ENCODE results near the gene SCRN2. TPM values are rescaled to one million over a fixed set of nuclear protein-coding genes. Genes with fewer than 3 reads are reported as not detected.

Gene SCRN2
- total RNA-seq, 2 experiments from 2014 or later = 38.0 to 39.6 TPM

DNA sequence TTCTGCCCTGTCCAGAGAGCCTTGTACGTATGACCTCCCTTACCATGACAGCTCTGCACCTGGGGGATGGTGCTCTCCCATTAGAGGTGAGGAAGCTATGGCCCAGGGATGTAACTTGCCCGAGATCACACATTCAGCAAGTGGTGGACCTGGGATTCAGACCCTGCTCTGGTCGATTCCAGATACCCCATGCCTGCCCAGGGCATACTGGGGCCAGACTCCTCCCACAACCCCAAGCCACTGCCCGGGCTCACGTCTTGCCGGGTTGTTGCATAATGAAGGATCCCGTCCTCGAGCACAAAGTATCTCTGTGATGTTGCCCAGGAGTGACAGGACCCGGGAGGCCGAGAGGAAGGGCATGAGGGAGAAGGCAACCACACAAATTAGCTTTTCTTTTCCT is 21.6 kb downstream of the SCRN2 start:
- peaks cover 14% of the 10 kb centered on the region for H3K36me3 Mint-ChIP-seq
- H3K4me1 Mint-ChIP-seq = peaks cover 15% of the 10 kb centered on the region
- no peaks in the 10 kb centered on the region for H3K9me3 Mint-ChIP-seq
- H3K27ac Mint-ChIP-seq = no peak overlapping the region
- ATAC-seq (ENCODE audit: low read depth) (no peak), DNase-seq (no peak)
- H3K27me3 Mint-ChIP-seq = no peaks in the 10 kb centered on the region
- POLR2A ChIA-PET = no interaction called here
- H3K4me3 Mint-ChIP-seq = no peak overlapping the region

- no peak overlapping the region for H3K27ac Mint-ChIP-seq
- POLR2A ChIA-PET = no interaction called here
- ATAC-seq (ENCODE audit: low read depth) (no peak), DNase-seq (no peak)
- H3K9me3 Mint-ChIP-seq = no peaks in the 10 kb centered on the region
- no peak overlapping the region for H3K4me3 Mint-ChIP-seq
- peaks cover 15% of the 10 kb centered on the region for H3K4me1 Mint-ChIP-seq
- no peaks in the 10 kb centered on the region for H3K27me3 Mint-ChIP-seq
- peaks cover 12% of the 10 kb centered on the region for H3K36me3 Mint-ChIP-seq
Observed at GRCh38 chr17:47818002-47818695, 22.9 kb downstream of the SCRN2 start.

GRCh38 chr17:47816947-47817346 is 24.1 kb downstream of the SCRN2 start:
- no peaks in the 10 kb centered on the region for H3K27me3 Mint-ChIP-seq
- ATAC-seq (ENCODE audit: low read depth) = no peak
- no peak overlapping the region for H3K27ac Mint-ChIP-seq
- H3K4me3 Mint-ChIP-seq = no peak overlapping the region
- no peaks in the 10 kb centered on the region for H3K9me3 Mint-ChIP-seq
- peaks cover 13% of the 10 kb centered on the region for H3K36me3 Mint-ChIP-seq
- POLR2A ChIA-PET = no interaction called here
- peaks cover 13% of the 10 kb centered on the region for H3K4me1 Mint-ChIP-seq
- DNase-seq = no peak

DNA sequence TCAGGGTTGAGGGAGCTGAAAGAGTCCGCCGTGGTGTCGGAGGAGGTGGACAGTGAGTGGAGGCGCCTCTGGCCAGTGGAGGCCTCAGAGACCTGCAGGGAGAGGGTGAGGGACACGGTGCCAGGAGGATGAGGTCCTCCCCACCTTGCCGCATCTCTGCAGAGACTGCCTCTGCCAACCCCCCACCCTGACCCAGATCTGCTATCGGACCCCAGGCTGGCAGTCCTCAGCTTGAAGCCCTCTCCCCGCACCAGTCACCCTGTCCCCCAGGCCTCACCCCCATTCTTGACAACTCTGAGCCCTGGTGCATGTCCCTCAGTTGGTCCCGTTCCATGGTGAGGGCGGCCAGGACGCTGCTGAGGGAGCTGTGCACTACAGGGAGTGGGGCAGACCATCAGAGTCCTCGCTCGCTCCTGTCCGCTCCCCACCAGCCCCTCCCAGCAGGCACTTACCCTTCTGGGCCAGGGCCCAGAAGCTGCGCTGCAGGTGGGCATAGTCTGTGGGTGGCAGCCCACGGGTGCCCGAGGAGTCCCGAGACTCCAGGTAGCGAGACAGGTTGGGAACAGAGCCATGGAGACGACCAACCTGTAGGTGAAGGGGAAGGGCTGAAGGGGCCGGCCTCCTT is 24.9 kb downstream of the SCRN2 start:
- POLR2A ChIA-PET = no interaction called here
- H3K27ac Mint-ChIP-seq = no peak overlapping the region
- H3K27me3 Mint-ChIP-seq = no peaks in the 10 kb centered on the region
- no peak for ATAC-seq (ENCODE audit: low read depth)
- peaks cover 13% of the 10 kb centered on the region for H3K4me1 Mint-ChIP-seq
- peaks cover 12% of the 10 kb centered on the region for H3K36me3 Mint-ChIP-seq
- H3K9me3 Mint-ChIP-seq = no peaks in the 10 kb centered on the region
- DNase-seq = no peak
- H3K4me3 Mint-ChIP-seq = no peak overlapping the region

DNA sequence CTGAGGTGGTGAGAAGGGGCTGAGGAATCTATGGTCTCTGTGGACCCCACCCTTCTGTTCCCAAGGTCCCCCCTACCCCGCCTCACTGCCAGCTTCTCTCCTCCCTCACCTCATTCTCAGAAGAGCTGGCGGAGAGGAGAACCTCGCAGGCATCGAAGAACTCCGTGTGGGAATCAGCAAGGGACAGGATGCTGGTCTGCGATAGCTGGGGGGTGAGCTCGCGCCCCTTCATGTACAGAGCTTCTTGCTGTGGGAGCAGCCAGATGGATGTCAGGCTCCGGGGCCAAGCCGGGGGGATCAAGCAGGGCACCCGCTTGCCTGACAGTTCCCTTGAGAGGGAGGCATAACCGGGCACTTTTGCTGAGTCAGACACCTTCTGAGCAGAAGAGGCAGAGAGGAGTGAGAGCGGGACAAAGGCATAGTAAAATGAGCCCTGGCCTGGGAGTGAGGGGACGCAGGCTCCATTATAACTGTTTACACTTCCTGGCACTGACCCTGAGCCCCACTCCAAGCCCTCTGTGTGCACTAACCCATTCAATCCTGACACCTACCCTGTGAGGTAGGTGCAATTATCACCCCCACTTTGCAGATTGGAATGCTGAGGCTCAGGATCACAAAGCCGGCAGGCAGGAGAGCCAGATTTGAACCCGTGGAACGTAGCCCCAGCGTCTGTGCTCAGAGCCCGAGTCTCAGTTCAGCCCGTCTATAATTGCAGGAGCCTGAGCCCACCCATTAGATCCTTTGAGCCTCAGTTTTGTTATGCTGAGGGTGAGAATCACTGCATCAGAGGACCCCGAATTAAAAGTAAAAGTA is 25.8 kb downstream of the SCRN2 start:
- Mint-ChIP-seq H3K9me3 (no peaks in the 10 kb centered on the region), H3K4me3 (no peak overlapping the region), H3K4me1 (peaks cover 5% of the 10 kb centered on the region), H3K36me3 (peaks cover 13% of the 10 kb centered on the region), H3K27me3 (no peaks in the 10 kb centered on the region), H3K27ac (no peak overlapping the region)
- POLR2A ChIA-PET = no interaction called here
- no peak for DNase-seq
- ATAC-seq (ENCODE audit: low read depth) = no peak

- DNase-seq = no peak
- POLR2A ChIA-PET = no interaction called here
- ATAC-seq (ENCODE audit: low read depth) = no peak
- Mint-ChIP-seq H3K27ac (no peak overlapping the region), H3K9me3 (no peaks in the 10 kb centered on the region), H3K4me3 (no peak overlapping the region), H3K36me3 (peaks cover 14% of the 10 kb centered on the region), H3K4me1 (peaks cover 1% of the 10 kb centered on the region), H3K27me3 (no peaks in the 10 kb centered on the region)
Observed at GRCh38 chr17:47813512-47814031, 27.5 kb downstream of the SCRN2 start.

- POLR2A ChIA-PET = no interaction called here
- ATAC-seq (ENCODE audit: low read depth) = no peak
- Mint-ChIP-seq H3K9me3 (no peaks in the 10 kb centered on the region), H3K27ac (no peak overlapping the region), H3K4me3 (no peak overlapping the region), H3K4me1 (peaks cover 1% of the 10 kb centered on the region), H3K36me3 (peaks cover 14% of the 10 kb centered on the region), H3K27me3 (no peaks in the 10 kb centered on the region)
- DNase-seq = no peak
Observed at GRCh38 chr17:47813077-47813476, 28.0 kb downstream of the SCRN2 start.

GRCh38 chr17:47812146-47812920 is 28.7 kb downstream of the SCRN2 start:
- POLR2A ChIA-PET = no interaction called here
- Mint-ChIP-seq H3K27me3 (no peaks in the 10 kb centered on the region), H3K9me3 (no peaks in the 10 kb centered on the region), H3K4me3 (no peak overlapping the region), H3K27ac (no peak overlapping the region), H3K36me3 (peaks cover 16% of the 10 kb centered on the region), H3K4me1 (peaks cover 1% of the 10 kb centered on the region)
- DNase-seq (no peak), ATAC-seq (ENCODE audit: low read depth) (no peak)

DNA sequence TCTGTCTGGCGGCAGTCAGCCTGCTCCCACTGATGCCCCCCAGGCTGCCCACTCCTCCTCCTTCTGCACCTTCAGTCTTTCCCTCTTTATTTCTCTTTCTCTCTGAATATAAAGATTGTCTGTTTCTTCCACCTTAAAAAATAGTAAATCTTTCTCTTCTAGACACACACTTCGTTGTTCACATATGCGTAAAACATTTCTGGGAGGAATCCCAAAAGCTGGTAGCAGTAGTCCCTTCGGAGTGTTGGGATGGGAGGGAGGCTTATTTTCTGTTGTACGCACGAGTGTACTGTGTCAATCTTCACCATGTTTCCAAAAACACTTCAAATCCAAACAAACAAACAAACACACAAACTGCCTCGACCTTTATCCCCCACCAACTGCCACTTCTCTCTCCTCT is 29.4 kb downstream of the SCRN2 start:
- no peak for ATAC-seq (ENCODE audit: low read depth)
- Mint-ChIP-seq H3K9me3 (no peaks in the 10 kb centered on the region), H3K4me1 (peaks cover 1% of the 10 kb centered on the region), H3K4me3 (no peak overlapping the region), H3K27me3 (no peaks in the 10 kb centered on the region), H3K27ac (no peak overlapping the region), H3K36me3 (peaks cover 18% of the 10 kb centered on the region)
- no peak for DNase-seq
- POLR2A ChIA-PET = no interaction called here

- Mint-ChIP-seq H3K27ac (peak overlapping the region; percentile 44), H3K4me3 (no peak overlapping the region), H3K36me3 (peaks cover 18% of the 10 kb centered on the region), H3K4me1 (peaks cover 1% of the 10 kb centered on the region), H3K27me3 (no peaks in the 10 kb centered on the region), H3K9me3 (no peaks in the 10 kb centered on the region)
- no peak for ATAC-seq (ENCODE audit: low read depth)
- POLR2A ChIA-PET = no interaction called here
- no peak for DNase-seq
Observed at GRCh38 chr17:47810901-47811635, 30.0 kb downstream of the SCRN2 start.

DNA sequence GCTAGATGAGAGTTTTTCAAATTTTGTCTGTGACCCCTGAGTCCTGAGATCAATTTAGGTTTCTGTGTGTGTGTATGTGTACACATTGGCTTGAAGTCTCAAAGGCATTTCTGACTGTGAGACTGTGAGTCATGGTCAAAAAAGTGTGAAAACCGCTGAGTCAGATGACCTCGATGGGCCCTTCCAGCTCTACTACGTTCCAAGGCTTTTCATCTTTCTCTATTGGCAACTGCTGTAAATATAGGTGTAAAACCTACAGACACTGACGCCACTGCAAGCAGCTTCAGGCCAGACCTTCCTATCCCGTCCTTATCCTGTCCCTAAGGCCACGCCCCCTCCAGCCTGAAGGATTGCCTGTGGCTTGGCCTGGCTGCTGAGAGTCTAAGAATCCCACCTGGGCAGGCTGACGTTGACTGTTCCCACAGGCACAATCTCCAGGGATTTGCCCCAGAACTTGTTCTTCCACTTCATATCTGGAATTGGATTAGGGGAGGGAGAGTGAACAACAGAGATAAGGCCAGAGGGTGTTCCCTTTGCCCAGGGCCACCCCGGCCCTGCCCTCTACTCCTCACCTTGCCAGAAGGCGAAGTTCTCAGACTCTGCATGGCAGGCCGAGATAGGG is 30.8 kb downstream of the SCRN2 start:
- Mint-ChIP-seq H3K27ac (no peak overlapping the region), H3K4me1 (peaks cover 1% of the 10 kb centered on the region), H3K4me3 (no peak overlapping the region), H3K36me3 (peaks cover 17% of the 10 kb centered on the region), H3K9me3 (no peaks in the 10 kb centered on the region), H3K27me3 (no peaks in the 10 kb centered on the region)
- no peak for DNase-seq
- POLR2A ChIA-PET = no interaction called here
- ATAC-seq (ENCODE audit: low read depth) = no peak

GRCh38 chr17:47808830-47809480 is 32.1 kb downstream of the SCRN2 start:
- Mint-ChIP-seq H3K36me3 (peaks cover 14% of the 10 kb centered on the region), H3K27me3 (peaks cover 2% of the 10 kb centered on the region)
- POLR2A ChIA-PET = no interaction called here

More at GRCh38 chr17:47808830-47809480, 32.1 kb downstream of the SCRN2 start:
- ATAC-seq (ENCODE audit: low read depth) (no peak), DNase-seq (no peak)
- H3K4me3 Mint-ChIP-seq = no peak overlapping the region
- H3K9me3 Mint-ChIP-seq = no peaks in the 10 kb centered on the region
- H3K4me1 Mint-ChIP-seq = peaks cover 1% of the 10 kb centered on the region
- no peak overlapping the region for H3K27ac Mint-ChIP-seq
